HG03066 (cell line): ENCODE measurements around the gene TMOD4.
"Not testable (repeated sequence)": the region's sequence is repeated elsewhere in the genome, so short reads cannot be mapped to it uniquely, and the experiment has no call there.

ENCODE experiments used
- ATAC-seq: cut with Tn5 transposase; IDR thresholded peaks from one replicate; pipeline ENCODE4 v1.9.1; 2021; ENCODE audit warnings: low read depth; ENCODE audit not compliant: unreplicated experiment

Gene TMOD4

DNA sequence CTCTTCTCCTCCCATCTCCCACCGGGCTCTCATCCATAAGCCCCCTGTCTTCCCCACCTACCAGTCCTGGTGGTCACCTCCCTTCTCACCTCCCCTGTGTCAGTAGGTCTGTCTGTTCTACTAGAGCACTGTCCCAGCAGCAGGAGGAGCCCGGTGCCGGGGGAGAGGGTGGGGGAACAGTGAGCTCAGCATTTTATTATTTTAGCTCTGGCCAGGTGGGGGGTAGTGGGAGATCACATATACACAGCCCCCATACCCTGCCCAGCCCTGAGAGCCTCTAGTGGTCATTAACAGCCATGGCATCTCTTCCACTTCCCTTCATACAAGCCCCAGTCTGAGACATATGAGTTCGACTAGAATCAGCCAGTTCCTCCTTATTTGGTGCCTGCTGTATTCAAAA is at the start of gene TMOD4:
TMOD4 (minus strand) TSS at position 119 of the 400 bp plus-strand sequence. CDS start 1,106 bp downstream, outside the sequence.
- no peak for ATAC-seq

DNA sequence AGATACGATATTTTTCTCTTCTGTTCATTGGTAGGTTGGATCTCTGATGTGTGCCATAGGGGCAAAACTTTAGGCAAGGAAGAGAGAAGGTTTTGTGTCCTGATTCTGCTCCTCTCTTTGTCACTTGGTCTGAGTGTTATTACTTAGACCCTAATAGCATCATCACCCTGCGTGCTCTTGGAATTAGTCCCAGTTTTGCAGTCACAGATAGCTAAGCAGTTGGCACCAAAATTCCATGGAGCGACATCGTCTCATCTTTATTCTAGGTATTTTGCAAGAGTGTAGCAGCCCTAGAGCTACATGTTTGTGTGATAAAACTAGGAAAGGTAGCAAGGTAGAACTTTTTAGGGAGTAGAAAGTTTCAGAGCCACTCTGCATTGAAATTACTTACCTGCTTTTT is 46.3 kb upstream of the TMOD4 start:
- no peak for ATAC-seq

DNA sequence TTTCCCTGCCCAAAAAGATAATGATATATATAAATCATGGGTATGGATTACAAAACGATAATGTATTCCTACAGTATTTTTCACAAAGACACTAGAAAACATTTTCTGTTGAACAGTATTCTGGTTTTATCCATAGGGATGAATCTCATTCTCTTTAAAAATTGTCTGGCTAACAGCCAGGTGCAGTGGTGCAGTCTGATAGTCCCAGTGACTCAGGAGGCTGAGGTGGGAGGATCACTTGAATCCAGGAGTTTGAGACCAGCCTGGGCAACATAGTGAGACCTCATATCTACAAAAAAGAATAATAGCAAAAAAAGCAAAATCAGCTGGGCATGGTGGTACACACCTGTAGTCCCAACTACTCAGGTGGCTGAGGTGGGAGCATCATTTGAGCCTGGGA is 45.8 kb upstream of the TMOD4 start:
- ATAC-seq: no peak

DNA sequence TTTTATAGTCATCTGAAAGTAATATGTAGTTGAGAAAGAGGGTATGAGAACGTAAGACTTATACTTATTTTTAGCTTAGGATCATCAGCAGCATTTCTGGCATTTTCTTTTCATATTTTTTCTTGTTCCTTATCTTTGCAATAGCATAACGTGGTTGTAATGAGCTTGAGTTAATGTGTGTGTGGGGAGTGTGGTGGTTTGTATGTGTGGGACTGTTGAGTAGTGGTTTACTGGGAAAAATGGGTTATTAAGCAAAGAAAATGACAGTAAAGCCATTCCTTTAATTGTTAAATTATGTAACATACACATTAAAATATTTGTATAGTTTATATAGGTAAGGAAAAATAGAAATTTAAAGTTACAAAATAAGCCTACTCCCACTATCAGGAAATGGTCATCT is 37.8 kb upstream of the TMOD4 start:
- ATAC-seq: no peak

DNA sequence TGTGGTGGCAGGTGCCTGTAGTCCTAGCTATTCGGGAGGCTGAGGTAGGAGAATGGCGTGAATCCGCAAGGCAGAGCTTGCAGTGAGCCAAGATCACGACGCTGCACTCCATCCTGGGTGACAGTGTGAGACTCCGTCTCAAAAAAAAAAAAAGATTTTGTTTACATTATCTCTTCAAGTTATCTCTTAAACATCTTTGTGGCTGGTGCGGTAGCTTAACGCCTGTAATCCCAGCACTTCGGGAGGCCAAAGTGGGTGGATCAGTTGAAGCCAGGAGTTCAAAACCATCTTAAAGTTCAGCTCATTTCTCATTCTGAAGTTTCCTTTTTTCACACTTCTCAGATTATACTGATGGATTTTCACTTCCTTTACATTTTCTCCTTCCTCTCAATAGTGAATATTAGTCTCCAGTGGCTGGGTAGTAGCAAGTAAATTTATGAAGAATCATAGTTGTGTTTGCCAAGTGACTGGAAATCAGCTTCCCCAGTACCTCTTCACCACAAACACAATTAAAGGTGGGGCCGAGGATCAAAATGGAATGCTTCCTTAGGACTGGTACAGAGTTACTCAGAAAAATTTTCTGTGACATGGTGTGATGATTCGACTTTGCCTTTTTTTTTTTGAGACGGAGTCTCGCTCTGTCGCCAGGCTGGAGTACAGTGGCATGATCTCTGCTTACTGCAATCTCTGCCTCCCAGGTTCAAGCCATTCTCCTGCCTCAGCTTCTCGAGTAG is 36.4 kb upstream of the TMOD4 start:
- ATAC-seq: no peak

DNA sequence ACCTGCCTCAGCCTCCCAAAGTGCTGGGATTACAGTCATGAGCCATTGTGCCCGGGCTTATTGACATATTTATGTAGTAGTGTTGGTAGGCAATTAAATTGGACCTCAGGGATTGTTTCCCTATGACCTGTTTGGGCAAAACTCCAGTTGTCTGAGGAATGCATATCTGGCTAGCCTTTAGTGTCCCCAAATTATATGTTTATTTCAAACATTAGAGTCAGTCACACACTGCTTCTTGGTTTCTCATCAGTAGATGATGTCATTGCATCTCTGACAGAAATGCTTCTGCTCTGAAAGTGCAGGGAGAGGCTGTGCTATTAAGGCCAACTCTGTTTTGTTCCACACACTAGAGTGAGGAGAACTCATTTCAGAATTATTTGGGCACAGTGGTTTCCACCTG is 35.0 kb upstream of the TMOD4 start:
- no peak for ATAC-seq

DNA sequence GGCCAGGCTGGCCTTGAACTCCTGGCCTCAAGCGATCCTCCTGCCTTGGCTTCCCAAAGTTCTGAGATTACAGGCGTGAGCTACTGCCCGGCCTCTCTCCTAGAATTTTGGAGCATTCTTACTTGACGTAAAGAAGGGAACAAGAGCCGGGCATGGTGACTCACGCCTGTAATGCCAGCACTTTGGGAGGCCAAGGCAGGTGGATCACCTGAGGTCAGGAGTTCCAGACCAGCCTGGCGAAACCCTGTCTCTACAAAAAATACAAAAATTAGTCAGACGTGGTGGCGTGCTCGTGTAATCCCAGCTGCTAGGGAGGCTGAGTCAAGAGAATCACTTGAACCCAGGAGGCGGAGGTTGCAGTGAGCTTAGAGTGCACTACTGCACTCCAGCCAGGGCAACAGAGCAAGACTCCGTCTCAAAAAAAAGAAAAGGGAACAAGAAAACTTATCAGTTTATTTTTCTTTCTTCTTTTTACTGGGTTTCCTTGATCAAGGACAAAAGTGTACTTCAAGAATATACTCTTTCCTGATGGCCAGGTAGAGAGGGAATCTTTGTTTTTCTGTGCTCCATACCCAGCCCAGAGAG is 29.7 kb upstream of the TMOD4 start:
- ATAC-seq: not testable (repeated sequence)

DNA sequence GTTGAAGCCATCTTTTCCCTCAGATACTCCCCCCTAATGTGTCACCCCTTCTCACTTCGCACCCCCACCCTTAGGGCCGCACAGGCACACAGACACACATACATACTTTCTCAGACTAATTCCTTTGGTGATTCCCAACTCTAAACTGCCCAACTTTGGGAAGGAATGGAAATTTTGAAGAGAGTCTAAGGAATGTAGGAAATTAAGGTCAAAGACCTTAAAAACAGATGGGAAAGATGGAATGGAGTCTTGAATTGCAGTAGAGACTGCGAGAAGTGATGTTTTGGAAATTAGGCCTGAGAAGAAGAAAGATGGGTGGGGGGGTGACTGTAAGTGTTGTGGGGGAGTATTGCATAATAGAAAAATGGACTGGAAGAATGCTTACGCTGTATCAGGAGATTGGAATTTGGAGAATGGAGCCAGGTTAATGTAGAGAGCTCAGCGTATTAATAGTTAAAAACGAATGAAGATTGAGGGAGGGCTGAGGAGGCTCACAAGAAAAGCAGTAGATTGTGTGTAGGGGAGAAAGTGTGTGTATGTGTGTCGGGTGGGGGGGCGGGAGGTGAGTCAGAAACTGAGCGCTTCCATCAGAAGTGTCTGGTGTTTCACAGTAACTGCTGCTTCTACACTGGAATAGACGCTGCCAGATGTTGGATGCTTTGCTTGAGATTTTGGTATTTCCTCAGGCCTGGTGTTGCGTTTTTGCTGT is 24.2 kb upstream of the TMOD4 start:
- ATAC-seq: no peak

DNA sequence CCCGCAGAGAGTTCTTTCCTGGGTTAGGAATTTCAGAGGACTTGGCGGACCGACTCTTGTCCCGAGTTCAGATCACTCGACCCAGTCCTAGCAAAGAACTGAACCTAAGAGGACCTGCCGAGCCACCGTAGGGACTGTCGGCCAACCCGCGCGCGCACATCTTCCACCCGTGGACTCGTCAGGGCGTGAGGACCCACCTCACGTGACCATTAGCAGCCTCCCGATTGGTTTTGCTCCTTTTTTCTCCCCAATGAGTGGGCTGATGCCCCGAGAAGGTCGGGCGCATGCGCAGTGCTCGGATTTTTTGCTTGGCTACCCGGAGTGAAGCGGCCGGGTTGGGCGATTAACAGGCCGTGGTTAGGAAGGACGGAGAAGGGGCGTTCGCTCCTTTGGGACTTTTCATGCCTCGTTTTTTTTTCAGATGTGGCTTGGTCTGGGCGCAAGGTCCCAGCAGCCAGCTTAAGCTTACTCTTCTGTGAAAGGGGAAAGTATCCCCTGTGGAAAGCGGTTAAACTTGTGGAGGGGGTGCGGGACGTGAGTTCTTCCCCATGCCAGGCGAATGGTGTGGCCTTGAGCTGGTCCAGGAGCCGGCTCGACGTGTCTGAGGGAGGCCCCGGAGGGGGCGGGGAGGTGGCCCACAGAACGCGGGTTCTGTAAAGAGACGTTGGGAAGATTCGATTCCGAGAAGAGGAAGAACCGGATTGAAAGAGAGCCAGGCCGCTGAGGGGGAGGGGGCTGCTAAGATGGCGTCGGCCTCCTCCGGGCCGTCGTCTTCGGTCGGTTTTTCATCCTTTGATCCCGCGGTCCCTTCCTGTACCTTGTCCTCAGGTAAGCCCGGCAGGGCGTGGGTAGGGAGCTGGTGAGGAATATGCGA is 22.7 kb upstream of the TMOD4 start, which contains the start of gene PIP5K1A:
PIP5K1A (plus strand) TSS at position 299 of the 874 bp plus-strand sequence; CDS start at position 744, 445 bp downstream.
- ATAC-seq: peak; percentile 75

DNA sequence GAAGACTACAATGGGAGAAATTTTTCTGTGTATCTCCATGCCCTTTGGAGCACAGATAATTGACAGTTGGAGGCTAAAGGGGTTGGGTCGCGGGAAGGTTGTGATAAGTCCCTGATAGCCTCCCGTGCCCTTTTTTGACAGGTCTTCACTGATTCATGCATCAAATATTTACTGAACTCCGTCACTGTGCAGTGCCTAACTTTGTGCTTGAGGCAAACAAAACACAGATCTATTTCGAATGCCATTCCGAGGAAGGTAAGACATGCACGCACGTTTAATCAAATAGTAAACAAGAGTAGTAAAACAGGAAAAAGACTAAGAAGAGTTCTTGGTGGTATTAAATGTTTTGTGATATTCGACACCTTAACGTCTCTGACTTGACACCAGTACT is 22.1 kb upstream of the TMOD4 start:
- ATAC-seq: no peak

DNA sequence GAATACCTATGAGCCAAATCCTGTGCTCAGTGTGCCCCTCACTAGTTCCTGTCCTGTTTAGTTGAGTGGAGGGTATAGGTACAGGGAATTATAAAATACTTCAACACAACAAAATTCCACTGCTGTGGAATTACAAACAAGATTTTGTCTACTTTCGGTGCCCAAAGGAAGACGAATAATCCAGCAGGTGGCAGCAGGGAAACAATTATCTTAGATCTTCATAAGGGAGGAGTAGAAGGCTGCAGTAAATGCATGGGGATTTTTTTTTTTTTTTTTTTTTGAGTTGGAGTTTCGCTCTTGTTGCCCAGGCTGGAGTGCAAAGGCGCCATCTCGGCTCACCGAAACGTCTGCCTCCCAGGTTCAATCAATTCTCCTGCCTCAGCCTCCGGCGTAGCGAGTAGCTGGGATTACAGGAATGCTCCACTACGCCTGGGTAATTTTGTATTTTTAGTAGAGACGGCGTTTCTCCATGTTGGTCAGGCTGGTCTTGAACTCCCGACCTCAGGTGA is 20.6 kb upstream of the TMOD4 start:
- no peak for ATAC-seq

DNA sequence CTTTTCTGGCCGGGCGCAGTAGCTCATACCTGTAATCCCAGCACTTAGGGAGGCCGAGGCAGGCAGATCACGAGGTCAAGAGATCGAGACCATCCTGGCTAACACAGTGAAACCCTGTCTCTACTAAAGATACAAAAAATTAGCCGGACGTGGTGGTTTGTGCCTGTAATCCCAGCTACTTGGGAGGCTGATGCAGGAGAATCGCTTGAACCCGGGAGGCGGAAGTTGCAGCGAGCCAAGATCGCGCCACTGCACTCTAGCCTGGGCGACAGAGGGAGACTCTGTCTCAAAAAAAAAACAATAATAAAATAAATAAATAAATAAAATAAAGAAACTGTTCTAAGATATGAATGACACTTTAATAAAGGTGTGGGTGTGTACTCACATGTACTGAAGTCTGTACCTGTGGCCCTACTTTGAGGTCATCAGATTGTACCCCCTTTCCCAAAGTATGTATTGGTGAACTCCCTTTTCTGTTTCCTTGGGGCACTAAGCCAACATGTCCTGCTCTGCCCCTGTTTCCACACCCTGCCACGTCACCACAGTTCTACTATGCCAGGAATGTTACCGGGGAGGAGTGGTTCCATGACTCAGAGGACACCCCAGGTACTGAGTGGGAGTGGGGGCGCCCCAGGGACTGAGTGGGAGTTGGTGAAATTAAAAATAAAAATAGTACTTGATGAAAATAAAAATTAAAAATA is 19.3 kb upstream of the TMOD4 start:
- ATAC-seq: not testable (repeated sequence)

DNA sequence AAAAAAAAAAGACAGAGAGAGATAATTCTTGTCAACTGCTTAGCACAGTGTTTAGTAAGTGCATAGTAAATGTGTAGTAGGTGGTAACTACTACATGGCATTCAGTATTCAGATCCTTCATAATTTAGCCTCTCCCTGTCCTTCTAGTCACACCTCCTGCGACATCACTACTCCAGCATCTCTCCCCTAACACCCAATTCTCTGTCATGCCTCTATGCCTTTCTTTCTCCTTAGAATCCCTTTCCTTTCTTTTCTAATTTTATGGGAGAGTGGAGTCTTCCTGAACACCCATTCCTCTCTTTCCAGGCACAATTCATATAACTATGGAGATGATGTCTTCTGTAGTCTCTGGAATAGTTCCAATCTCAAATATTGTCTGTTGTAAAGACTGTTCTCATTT is 18.1 kb upstream of the TMOD4 start:
- ATAC-seq: no peak

DNA sequence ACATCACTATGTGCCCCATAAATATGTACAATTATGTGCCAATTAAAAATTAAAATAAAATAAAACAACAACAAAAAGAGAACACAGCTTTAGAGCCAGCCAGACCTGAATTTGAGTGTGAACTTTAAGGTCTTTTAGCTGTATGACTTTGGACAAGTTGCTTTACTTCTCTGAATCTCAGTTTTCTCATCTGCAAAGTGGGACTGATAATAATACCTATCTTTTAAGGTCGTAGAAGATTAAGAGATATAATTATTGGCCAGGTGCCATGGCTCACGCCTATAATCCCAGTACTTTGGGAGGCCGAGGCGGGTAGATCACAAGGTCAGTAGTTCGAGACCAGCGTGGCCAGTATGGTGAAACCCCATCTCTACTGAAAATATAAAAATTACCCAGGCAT is 17.5 kb upstream of the TMOD4 start:
- no peak for ATAC-seq

DNA sequence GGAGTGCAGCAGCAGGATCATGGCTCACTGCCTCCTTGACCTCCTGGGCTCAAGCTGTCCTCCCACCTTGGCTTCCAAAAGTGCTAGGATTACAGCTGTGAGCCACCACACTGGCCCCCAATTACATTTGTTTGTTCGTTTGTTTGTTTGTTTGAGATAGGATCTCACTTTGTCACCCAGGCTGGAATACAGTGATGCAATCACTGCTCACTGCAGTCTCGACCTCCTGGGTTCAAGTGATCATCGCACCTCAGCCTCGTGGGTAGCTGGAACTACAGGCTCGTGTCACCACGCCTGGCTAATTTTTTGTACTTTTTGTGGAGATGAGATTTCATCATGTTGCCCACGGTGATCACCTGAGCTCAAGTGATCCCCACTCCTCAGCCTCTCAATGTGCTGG is 16.3 kb upstream of the TMOD4 start:
- ATAC-seq: no peak

DNA sequence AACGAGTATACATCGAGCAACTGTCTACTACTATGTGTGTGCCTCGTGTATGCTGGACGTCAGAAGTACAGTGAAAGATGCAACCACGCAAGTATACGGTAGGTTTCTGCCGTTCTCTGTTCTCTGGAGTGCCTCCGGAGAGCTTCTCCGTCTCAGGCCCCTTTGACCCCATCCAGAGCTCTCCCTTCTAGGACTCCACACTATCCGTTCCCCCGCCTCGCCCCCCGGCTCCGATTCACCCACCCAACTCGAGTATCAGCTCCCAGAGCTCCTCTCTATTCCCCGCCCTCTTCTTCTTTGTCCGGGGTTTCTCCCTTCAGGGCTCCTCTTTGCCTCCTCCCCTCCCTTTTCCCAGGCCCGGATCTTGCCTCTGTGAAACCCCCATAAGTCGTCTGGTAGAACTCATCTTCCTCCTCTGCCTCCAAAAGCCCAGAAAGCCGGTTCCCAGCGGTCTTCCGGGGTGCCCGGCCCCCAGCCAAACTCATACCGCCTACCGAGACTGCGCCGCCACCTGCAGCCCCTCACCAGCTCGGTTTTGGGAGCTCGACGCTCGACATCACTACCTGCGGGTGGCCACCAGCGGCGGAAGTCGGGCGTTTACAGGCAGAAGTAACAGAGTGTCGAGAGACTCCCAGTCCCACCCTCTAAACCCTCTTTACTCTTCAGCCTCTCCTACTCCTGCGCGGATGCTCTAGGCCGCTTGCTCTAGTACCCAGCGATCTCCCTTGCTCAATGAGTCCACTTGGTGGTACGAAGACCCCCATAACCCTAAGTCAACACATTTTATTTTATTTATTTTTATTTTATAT is 14.1 kb upstream of the TMOD4 start, which contains the start of gene VPS72:
VPS72 (minus strand) TSS at position 561 of the 809 bp plus-strand sequence; CDS start at position 485, 76 bp downstream.
- ATAC-seq: peak; percentile 90

DNA sequence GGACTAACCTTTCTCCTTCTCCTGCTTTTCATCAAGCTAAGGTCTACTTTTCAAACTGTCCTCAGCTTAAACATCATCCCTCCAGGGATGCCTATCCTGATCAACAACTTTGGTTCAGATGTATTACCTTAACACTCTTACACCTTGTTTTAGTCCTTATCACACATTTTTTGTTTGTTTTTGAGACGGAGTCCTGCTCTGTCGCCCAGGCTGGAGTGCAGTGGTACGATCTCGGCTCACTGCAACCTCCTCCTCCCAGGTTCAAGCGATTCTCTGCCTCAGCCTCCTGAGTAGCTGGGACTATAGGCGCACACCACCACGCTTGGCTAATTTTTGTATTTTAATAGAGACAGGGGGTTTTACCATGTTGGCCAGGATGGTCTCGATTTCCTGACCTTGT is 12.9 kb upstream of the TMOD4 start:
- not testable (repeated sequence) for ATAC-seq

DNA sequence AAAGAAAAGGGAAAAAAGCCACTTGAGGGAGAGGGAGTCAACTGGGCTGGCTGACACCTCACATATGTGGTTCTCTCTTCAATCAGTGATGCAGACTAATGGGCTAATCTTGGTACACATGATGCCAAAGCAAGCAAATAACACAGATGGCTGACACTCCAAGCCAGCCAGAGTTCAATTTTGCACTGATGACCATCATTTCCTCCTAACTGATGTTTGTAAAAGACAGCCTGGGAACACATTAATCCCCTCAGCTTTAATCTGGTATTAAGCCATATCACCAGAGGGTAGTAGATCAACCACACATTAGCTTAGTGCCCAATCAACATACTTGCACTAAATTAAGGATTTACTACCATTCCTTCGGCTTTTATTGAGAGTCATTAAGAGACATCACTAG is 11.4 kb upstream of the TMOD4 start:
- ATAC-seq: no peak

DNA sequence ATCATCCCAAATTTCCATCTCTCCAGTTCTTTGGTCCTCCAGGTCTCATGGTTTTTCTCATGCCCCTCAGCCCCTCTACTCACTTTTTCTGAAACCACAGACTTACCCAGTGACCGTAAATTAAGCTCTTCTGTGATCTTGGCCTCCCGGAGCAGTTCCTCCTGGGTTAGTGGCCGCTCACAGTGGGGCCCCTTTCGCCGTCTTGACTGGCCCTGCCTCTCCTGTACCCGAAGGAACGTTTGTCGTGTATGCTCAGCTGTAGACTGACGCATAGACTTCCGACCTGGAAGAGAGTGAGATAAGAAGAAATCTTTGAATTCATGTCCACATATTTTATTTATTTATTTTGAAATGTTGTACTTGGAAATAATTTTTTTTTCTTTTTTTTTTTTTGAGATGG is 8.4 kb upstream of the TMOD4 start:
- no peak for ATAC-seq
